Mucosa of descending colon (tissue), 3 donors: ENCODE measurements around the gene SH3GL2. TPM values are rescaled to one million over a fixed set of nuclear protein-coding genes. Genes with fewer than 3 reads are reported as not detected.

Experiments
- ATAC-seq: fragments of 200-7000 bp; cut with Tn5 transposase; one replicate; pipeline ENCODE4 v1.9.1; 2020; ENCODE audit warnings: mild to moderate bottlenecking, moderate library complexity
- DNase-seq, 3 donors: peaks; one replicate each; pipeline ENCODE4 v3.0.0-alpha.2; 2020
- H3K36me3 ChIP-seq: fragments of 200-600 bp; one replicate; pipeline ENCODE4 v1.8.0; 2021; ENCODE audit warnings: low read depth, mild to moderate bottlenecking
- H3K4me1 ChIP-seq: fragments of 200-600 bp; one replicate; pipeline ENCODE4 v1.8.0; 2021; ENCODE audit warnings: low read depth, mild to moderate bottlenecking
- H3K4me3 ChIP-seq: fragments of 200-600 bp; one replicate; pipeline ENCODE4 v1.8.0; 2021; ENCODE audit warnings: mild to moderate bottlenecking
- H3K9me3 ChIP-seq: fragments of 200-600 bp; one replicate; pipeline ENCODE4 v1.8.0; 2021; ENCODE audit warnings: mild to moderate bottlenecking
- intact Hi-C, 2 donors: fragments of 100-400 bp; cut with DNase I in 1 of 2; cut with micrococcal nuclease in 1 of 2; formaldehyde crosslinking; loops; one replicate each; pipeline versions ENCODE4 v1.11.0 to v1.11.1; 2022; cut with DNase I, micrococcal nuclease
- total RNA-seq, 3 donors: library from RNA; stranded (reverse); fragmentation: NEBNext Ultra II Directional in 2 of 3; extraction: Animal tissue kit (Norgen Biotek cat#: 25700) in 2 of 3; gene quantifications; one replicate each; pipeline versions ENCODE4 v1.2.1 to v1.2.4, GENCODE V29; 2021 to 2023
- TF ChIP-seq, protein P1 (sequence below): fragments of 200-600 bp; IDR thresholded peaks from one replicate; pipeline ENCODE4 v1.8.0; 2022; ENCODE audit warnings: antibody characterized with exemption, mild to moderate bottlenecking
- donor health status: DM: no; HTN: no; CAD: no; lungs with moderate emphysema.
- donor health status: DM: no; HTN: no; CAD: no.
- donor health status: DM: no; HTN: yes; CAD: no.

The SH3GL2 gene
- total RNA-seq, 3 donors from 2014 or later = 0.38 to 0.73 (median 0.63) TPM

DNA sequence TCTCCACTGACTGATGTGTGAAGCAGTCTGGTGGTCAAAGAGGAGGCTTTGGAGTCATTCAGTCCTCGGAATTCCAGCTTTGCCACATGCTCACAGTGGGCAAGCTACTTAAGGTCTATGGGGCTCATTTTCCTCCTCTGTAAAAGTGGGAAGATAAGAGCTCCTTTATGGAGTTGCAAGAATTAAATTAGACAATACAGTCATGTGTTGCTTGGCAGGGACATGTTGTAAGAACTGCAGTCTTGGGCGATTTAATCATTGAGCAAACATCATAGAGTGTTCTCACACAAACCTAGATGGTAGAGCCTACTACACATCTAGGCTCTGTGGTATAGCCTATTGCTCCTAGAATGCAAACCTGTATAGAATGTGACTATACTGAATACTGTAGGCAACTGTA lies 253.9 kb downstream of the SH3GL2 start:
- H3K4me3 ChIP-seq = no peak overlapping the region
- DNase-seq (no peak), ATAC-seq (peak; percentile 56)
- intact Hi-C loops = no loop called here
- H3K36me3 ChIP-seq = no peaks in the 10 kb centered on the region
- H3K9me3 ChIP-seq = no peaks in the 10 kb centered on the region
- TF ChIP-seq, protein P1, sequence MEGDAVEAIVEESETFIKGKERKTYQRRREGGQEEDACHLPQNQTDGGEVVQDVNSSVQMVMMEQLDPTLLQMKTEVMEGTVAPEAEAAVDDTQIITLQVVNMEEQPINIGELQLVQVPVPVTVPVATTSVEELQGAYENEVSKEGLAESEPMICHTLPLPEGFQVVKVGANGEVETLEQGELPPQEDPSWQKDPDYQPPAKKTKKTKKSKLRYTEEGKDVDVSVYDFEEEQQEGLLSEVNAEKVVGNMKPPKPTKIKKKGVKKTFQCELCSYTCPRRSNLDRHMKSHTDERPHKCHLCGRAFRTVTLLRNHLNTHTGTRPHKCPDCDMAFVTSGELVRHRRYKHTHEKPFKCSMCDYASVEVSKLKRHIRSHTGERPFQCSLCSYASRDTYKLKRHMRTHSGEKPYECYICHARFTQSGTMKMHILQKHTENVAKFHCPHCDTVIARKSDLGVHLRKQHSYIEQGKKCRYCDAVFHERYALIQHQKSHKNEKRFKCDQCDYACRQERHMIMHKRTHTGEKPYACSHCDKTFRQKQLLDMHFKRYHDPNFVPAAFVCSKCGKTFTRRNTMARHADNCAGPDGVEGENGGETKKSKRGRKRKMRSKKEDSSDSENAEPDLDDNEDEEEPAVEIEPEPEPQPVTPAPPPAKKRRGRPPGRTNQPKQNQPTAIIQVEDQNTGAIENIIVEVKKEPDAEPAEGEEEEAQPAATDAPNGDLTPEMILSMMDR = no peak
- H3K4me1 ChIP-seq = no peaks in the 10 kb centered on the region

- TF ChIP-seq, protein P1 = no peak
- intact Hi-C loops = no loop called here
- Histone ChIP-seq H3K36me3 (no peaks in the 10 kb centered on the region), H3K4me1 (no peaks in the 10 kb centered on the region), H3K4me3 (no peak overlapping the region), H3K9me3 (no peaks in the 10 kb centered on the region)
- DNase-seq (no peak), ATAC-seq (no peak)
These were observed 255.0 kb downstream of the SH3GL2 start for GRCh38 chr9:17833846-17834245.

DNA sequence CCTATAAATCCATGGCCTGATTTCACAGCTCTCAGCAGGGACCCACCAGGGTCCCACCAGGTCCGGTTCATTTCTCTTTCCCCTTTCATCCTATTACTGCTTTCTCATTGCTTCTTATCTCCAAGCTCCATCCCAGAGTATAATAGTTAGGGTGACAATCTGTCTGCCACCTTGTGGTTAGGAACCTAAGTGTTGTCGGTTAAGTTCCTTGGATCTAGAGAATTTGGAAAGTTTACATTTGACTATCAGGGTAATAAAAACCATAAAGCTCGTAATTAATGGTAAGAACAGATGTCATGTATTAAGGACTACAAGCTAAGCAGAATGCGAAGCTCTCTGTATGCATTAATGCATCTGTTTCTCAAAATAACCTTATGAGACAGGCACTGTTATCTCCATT lies 259.1 kb downstream of the SH3GL2 start:
- Histone ChIP-seq H3K9me3 (no peaks in the 10 kb centered on the region), H3K36me3 (no peaks in the 10 kb centered on the region), H3K4me1 (no peaks in the 10 kb centered on the region), H3K4me3 (no peak overlapping the region)
- no peak for ATAC-seq
- intact Hi-C loops = no loop called here
- DNase-seq = no peak
- TF ChIP-seq, protein P1 = no peak

DNA sequence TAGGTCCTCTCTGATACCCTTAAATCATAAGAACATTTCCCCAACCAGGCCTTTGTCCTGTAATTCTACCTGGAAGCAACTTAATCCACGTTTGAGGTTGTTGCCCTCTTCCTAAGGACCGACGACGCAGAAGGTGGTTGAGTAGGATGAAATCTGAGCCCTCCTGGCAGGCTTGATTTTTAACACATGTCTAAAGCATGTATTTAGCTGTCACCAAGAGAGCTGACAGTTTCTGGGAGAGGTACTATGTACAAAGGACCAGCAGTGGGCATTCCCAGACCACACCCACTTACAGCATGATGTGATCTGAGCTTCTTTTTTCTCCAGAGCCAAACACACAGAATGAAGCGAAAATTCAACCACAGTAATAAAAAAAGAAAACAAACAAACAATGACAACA lies 260.9 kb downstream of the SH3GL2 start:
- ATAC-seq = no peak
- Histone ChIP-seq H3K4me3 (no peak overlapping the region), H3K36me3 (no peaks in the 10 kb centered on the region), H3K9me3 (no peaks in the 10 kb centered on the region), H3K4me1 (no peaks in the 10 kb centered on the region)
- intact Hi-C loops = no loop called here
- TF ChIP-seq, protein P1 = no peak
- DNase-seq = no peak

- no peak for DNase-seq
- H3K36me3 ChIP-seq = no peaks in the 10 kb centered on the region
- intact Hi-C loops = no loop called here
- TF ChIP-seq, protein P1 = no peak
- no peak overlapping the region for H3K4me3 ChIP-seq
- H3K9me3 ChIP-seq = no peaks in the 10 kb centered on the region
- H3K4me1 ChIP-seq = no peaks in the 10 kb centered on the region
- ATAC-seq = no peak
These were observed 264.4 kb downstream of the SH3GL2 start for GRCh38 chr9:17843236-17843635.
